Activated T-helper 1 cell treated with anti-CD3 and anti-CD28 coated beads, Interleukin-12 subunit alpha, Interleukin-12 subunit beta, Interleukin-2, Interleukin-4 antibody, amounts not matched to agents 30 ng/mL and 10 ng/mL and 1 ng/mL, durations not matched to agents 14 hours and 24 hours and 36 hours (primary cell): Measurements from ENCODE around the gene SNUPN. TPM values are rescaled to one million over a fixed set of nuclear protein-coding genes. Genes with fewer than 3 reads are reported as not detected.
A peak's percentile ranks its signal among the peaks of the same experiment; 100 is the strongest.
"Not testable (repeated sequence)": the region's sequence is repeated elsewhere in the genome, so short reads cannot be mapped to it uniquely, and the experiment has no call there.

ENCODE experiments used
- DNase-seq: peaks from one replicate; pipeline ENCODE4 v3.0.0; 2021; ENCODE audit warnings: low spot score
- H3K27ac Mint-ChIP-seq: one replicate; pipeline ENCODE4 v1.8.0; 2021; ENCODE audit warnings: mild to moderate bottlenecking, mixed read lengths
- H3K27me3 Mint-ChIP-seq: one replicate; pipeline ENCODE4 v1.8.0; 2022; ENCODE audit warnings: mild to moderate bottlenecking, moderate library complexity, mixed read lengths; ENCODE audit not compliant: insufficient read depth
- H3K36me3 Mint-ChIP-seq: one replicate; pipeline ENCODE4 v1.8.0; 2021; ENCODE audit warnings: low read depth, mixed read lengths
- H3K4me1 Mint-ChIP-seq: one replicate; pipeline ENCODE4 v1.8.0; 2021; ENCODE audit warnings: low read depth, mixed read lengths
- H3K4me3 Mint-ChIP-seq: one replicate; pipeline ENCODE4 v1.8.0; 2021; ENCODE audit warnings: mild to moderate bottlenecking, moderate library complexity, mixed read lengths
- H3K9me3 Mint-ChIP-seq: one replicate; pipeline ENCODE4 v1.8.0; 2021; ENCODE audit warnings: mixed read lengths
- intact Hi-C: fragments of 100-400 bp; cut with micrococcal nuclease; formaldehyde crosslinking; loops from one replicate; pipeline ENCODE4 v1.15.1; 2024
- total RNA-seq: library from RNA; stranded (reverse); gene quantifications from 2 replicates; pipeline ENCODE4 v1.2.3, GENCODE V29; 2022

Gene SNUPN
- total RNA-seq, 1 donor from 2014 or later: 30.8 TPM

- Mint-ChIP-seq H3K27ac (no peak overlapping the region), H3K36me3 (peaks cover 31% of the 10 kb centered on the region), H3K9me3 (no peaks in the 10 kb centered on the region), H3K27me3 (no peaks in the 10 kb centered on the region), H3K4me1 (peaks cover 36% of the 10 kb centered on the region), H3K4me3 (no peak overlapping the region)
- no peak for DNase-seq
- intact Hi-C loops: no loop called here
Observed at GRCh38 chr15:75599401-75599800, 26.1 kb downstream of the SNUPN start.

GRCh38 chr15:75598361-75598760, 27.2 kb downstream of the SNUPN start:
- H3K4me3 Mint-ChIP-seq: no peak overlapping the region
- peaks cover 36% of the 10 kb centered on the region for H3K4me1 Mint-ChIP-seq
- H3K36me3 Mint-ChIP-seq: peaks cover 30% of the 10 kb centered on the region
- intact Hi-C loops: no loop called here
- no peaks in the 10 kb centered on the region for H3K9me3 Mint-ChIP-seq
- H3K27ac Mint-ChIP-seq: peak overlapping the region; percentile 89
- DNase-seq: no peak
- no peaks in the 10 kb centered on the region for H3K27me3 Mint-ChIP-seq

- DNase-seq: peak; percentile 40
- intact Hi-C loops: loop anchor here (1.0 kb wide), 3 partner anchors 8 to 85 kb away; partner anchors contain the start of gene IMP3
- Mint-ChIP-seq H3K27me3 (no peaks in the 10 kb centered on the region), H3K27ac (peak overlapping the region; percentile 89), H3K4me3 (peak overlapping the region; percentile 71), H3K9me3 (no peaks in the 10 kb centered on the region), H3K36me3 (peaks cover 30% of the 10 kb centered on the region), H3K4me1 (peaks cover 36% of the 10 kb centered on the region)
Observed at GRCh38 chr15:75597667-75598341, 27.7 kb downstream of the SNUPN start.

GRCh38 chr15:75596703-75597345, 28.7 kb downstream of the SNUPN start:
- Mint-ChIP-seq H3K9me3 (no peaks in the 10 kb centered on the region), H3K27ac (peak overlapping the region; percentile 89), H3K36me3 (peaks cover 33% of the 10 kb centered on the region), H3K27me3 (no peaks in the 10 kb centered on the region), H3K4me3 (no peak overlapping the region), H3K4me1 (peaks cover 36% of the 10 kb centered on the region)
- no peak for DNase-seq
- intact Hi-C loops: loop anchor here (1.0 kb wide), 3 partner anchors 9 to 86 kb away; partner anchors contain the start of gene IMP3

- no peaks in the 10 kb centered on the region for H3K9me3 Mint-ChIP-seq
- H3K27me3 Mint-ChIP-seq: no peaks in the 10 kb centered on the region
- DNase-seq: no peak
- intact Hi-C loops: no loop called here
- no peak overlapping the region for H3K4me3 Mint-ChIP-seq
- H3K4me1 Mint-ChIP-seq: peaks cover 44% of the 10 kb centered on the region
- H3K36me3 Mint-ChIP-seq: peaks cover 35% of the 10 kb centered on the region
- H3K27ac Mint-ChIP-seq: no peak overlapping the region
Observed at GRCh38 chr15:75594276-75594675, 31.2 kb downstream of the SNUPN start.

DNA sequence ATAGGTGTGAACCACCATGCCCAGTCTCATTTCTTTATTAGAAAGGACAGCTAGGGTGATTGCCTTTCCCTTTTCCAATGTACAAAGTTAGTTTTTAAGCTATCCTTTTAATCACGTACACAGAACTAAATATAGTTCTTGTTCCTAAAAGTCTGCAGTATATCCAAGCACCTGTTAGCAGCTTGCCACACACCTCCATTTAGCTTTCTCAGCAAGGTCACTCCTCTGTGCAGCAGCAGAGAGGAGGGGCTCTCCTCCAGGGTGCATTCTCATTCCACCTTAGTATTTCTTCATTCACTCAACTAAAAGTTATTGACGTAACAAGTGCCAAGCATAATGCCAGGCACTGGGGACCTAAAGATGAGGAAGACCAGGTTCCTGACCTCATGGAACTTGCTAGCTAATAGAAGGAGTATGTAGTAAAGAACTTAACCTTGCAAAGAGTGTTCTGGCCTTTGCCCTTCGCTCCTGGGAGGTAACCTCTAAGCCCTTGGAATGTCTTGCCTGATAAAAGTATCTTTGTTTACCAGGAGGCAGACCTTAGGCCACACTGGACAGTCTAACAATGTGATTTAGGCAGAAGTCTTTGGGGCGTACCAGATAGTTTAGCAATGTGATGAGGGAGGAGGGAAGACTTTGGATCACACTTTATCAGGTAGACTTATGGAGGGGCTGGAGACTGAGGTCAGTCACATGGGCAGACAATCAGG, 33.7 kb downstream of the SNUPN start:
- intact Hi-C loops: no loop called here
- Mint-ChIP-seq H3K4me3 (no peak overlapping the region), H3K27me3 (no peaks in the 10 kb centered on the region), H3K9me3 (no peaks in the 10 kb centered on the region), H3K36me3 (peaks cover 35% of the 10 kb centered on the region), H3K4me1 (peaks cover 20% of the 10 kb centered on the region), H3K27ac (no peak overlapping the region)
- no peak for DNase-seq

DNA sequence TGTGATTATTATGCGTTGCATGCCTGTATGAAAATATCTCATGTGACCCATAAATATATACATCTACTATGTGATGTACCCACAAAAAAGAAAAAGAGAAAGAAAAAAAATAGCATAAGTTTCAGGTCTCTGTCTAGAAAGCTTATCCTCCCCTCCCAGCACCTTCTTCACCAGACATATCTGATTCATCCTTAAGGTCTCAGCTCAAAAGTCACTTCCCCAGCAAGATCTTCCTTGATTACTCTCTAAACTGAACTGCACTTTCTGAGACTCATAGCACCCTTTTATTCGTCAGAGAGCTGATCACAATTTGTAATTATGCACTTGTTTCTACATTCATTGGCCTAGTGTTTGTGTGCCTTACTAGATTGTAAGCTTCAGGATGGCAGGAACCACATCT, 35.3 kb downstream of the SNUPN start:
- H3K36me3 Mint-ChIP-seq: peaks cover 23% of the 10 kb centered on the region
- intact Hi-C loops: no loop called here
- no peak for DNase-seq

DNA sequence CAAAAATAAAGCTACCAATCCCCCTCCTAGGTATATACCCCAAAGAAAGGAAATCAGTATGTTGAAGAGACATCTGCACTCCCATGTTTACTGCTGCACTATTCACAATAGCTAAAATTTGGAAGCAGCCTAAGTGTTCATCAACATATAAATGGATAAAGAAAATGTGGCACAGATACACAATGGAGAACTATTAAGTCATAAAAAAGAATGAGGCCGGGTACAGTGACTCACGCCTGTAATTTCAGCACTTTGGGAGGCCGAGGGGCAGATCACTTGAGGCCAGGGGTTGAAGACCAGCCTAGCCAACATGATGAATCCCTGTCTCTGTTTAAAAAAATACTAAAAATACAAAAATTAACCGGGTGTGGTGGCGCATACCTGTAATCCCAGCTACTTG, 36.5 kb downstream of the SNUPN start:
- H3K36me3 Mint-ChIP-seq: peaks cover 19% of the 10 kb centered on the region
- DNase-seq: no peak
- H3K9me3 Mint-ChIP-seq: no peaks in the 10 kb centered on the region
- H3K4me3 Mint-ChIP-seq: no peak overlapping the region
- intact Hi-C loops: no loop called here
- no peak overlapping the region for H3K27ac Mint-ChIP-seq
- H3K4me1 Mint-ChIP-seq: peaks cover 10% of the 10 kb centered on the region
- H3K27me3 Mint-ChIP-seq: no peaks in the 10 kb centered on the region

More for the DNA sequence above, 35.3 kb downstream of the SNUPN start:
- peak overlapping the region; percentile 8 for H3K27ac Mint-ChIP-seq
- H3K4me3 Mint-ChIP-seq: no peak overlapping the region
- no peaks in the 10 kb centered on the region for H3K9me3 Mint-ChIP-seq
- H3K27me3 Mint-ChIP-seq: no peaks in the 10 kb centered on the region
- peaks cover 10% of the 10 kb centered on the region for H3K4me1 Mint-ChIP-seq

GRCh38 chr15:75586422-75586821, 39.1 kb downstream of the SNUPN start:
- H3K4me3 Mint-ChIP-seq, intact Hi-C loops, H3K4me1 Mint-ChIP-seq, H3K9me3 Mint-ChIP-seq, H3K27ac Mint-ChIP-seq, DNase-seq, H3K27me3 Mint-ChIP-seq: not testable (repeated sequence)
- H3K36me3 Mint-ChIP-seq: peaks cover 15% of the 10 kb centered on the region

DNA sequence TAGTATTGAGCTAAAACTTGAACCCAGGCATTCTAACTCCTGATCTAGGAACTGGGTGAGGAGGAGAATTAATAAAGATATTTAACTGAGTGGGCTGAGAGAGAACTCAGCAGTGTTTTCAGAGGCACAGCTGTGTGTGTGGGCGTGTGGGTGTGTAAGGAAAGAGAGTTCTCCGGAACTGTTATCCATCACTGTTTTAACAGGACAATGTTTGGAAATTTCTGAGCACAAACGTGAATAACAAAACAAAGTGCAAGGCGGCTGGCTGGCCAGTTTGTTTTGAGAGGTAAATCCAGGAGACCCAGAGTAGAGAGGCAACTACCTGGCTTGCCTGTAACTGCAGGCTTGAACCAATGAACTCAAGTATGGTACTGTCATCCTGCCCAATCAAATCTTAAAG, 41.4 kb downstream of the SNUPN start:
- no peak for DNase-seq
- intact Hi-C loops: no loop called here
- Mint-ChIP-seq H3K36me3 (peaks cover 8% of the 10 kb centered on the region), H3K9me3 (no peaks in the 10 kb centered on the region), H3K27ac (no peak overlapping the region), H3K4me3 (no peak overlapping the region), H3K4me1 (peaks cover 6% of the 10 kb centered on the region), H3K27me3 (no peaks in the 10 kb centered on the region)

GRCh38 chr15:75583701-75584100, 41.8 kb downstream of the SNUPN start:
- Mint-ChIP-seq H3K36me3 (peaks cover 6% of the 10 kb centered on the region), H3K9me3 (no peaks in the 10 kb centered on the region), H3K4me1 (peaks cover 6% of the 10 kb centered on the region), H3K27ac (no peak overlapping the region), H3K27me3 (no peaks in the 10 kb centered on the region), H3K4me3 (no peak overlapping the region)
- DNase-seq: no peak
- intact Hi-C loops: no loop called here

- H3K9me3 Mint-ChIP-seq, H3K27me3 Mint-ChIP-seq, H3K4me1 Mint-ChIP-seq, H3K4me3 Mint-ChIP-seq, intact Hi-C loops, H3K27ac Mint-ChIP-seq, H3K36me3 Mint-ChIP-seq, DNase-seq: not testable (repeated sequence)
Observed at GRCh38 chr15:75582943-75583342, 42.6 kb downstream of the SNUPN start.
